Measurements from ENCODE around the gene MANSC4. TPM values are rescaled to one million over a fixed set of nuclear protein-coding genes. Genes with fewer than 3 reads are reported as not detected.
A peak's percentile ranks its signal among the peaks of the same experiment; 100 is the strongest.

The MANSC4 gene
- total RNA-seq, 4 donors from 2014 or later: not detected

DNA sequence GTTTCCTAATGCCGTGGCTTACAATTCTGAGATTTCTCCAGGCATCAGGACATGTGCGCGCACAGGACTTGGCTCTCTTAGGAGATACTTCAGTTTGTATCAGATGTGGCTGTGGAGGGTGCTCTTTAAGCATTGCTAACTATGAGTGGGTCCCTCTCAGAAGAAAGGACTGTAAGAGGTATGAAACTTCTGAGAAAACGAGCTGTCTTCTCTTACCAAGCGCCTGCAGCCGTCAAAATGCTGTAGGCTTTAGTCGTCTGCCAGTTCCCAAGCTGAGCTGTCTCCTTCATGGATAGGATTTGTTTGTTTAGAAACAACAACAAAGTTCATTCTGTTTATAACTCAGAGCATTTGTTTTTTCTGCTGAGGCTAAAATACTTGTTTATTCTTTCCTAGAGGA is 16.1 kb upstream of the MANSC4 start:
- no peaks in the 10 kb centered on the region for H3K4me1 ChIP-seq
- H3K9me3 ChIP-seq: no peaks in the 10 kb centered on the region
- ATAC-seq: no peak
- peaks cover 11 to 99% of the 10 kb centered on the region in 2 donors for H3K36me3 ChIP-seq
- no peaks in the 10 kb centered on the region for H3K27me3 ChIP-seq
- no peak overlapping the region for H3K27ac ChIP-seq
- no peak overlapping the region for H3K4me3 ChIP-seq
- 68 to 71% methylated on average over 4 to 7 of the region's 7 CpGs for WGBS, 2 donors (ENCODE audit: low coverage in 1 of 2)
- TF ChIP-seq CTCF (IDR thresholded peaks at IDR 0.05) (no peak), POLR2AphosphoS5 (IDR thresholded peaks at IDR 0.05) (no peak), EP300 (IDR thresholded peaks at IDR 0.05) (no peak), POLR2A (IDR thresholded peaks at IDR 0.05) (no peak)

DNA sequence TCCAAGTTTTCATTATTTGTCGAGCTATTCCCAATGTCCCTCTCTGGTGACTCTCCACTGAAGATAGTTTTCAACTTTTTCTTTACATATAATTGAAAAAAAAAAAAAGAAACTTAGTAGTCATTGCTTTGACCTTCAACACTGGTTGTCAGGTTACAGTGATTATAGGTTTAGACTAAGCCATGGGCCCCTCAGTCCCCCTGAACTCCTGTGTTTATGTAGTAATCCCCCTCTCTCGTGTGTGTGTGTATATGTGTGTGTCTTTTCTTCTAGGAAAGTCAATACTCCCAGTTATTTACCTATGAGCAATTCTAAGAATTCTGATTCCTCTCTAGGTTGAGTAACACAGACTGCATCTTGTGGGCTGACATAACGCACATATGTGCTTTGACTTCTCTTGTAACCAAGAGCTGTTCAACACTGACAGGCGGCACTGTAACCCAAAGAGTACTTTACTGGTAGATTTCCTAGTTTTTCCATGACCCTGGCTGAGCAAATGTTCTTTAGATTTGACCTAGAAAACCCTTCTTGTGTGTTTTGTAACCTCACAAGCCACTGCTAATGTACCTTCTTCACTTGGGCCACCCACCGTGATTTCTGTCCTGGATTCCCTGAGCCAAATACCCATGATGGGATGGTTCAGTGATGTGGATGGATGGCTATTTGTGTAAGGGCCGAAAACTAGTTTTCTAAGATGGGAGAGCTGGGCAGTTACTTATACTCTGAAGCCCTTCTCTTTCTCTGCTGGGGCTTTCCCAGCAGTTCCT is 15.0 kb upstream of the MANSC4 start:
- H3K4me3 ChIP-seq: no peak overlapping the region
- H3K9me3 ChIP-seq: no peaks in the 10 kb centered on the region
- peaks cover 11 to 91% of the 10 kb centered on the region in 2 donors for H3K36me3 ChIP-seq
- H3K27ac ChIP-seq: peak overlapping the region in 2 of 4 donors; percentile 0 to 8
- no peaks in the 10 kb centered on the region for H3K27me3 ChIP-seq
- no peaks in the 10 kb centered on the region for H3K4me1 ChIP-seq
- TF ChIP-seq EP300 (IDR thresholded peaks at IDR 0.05) (no peak), POLR2A (IDR thresholded peaks at IDR 0.05) (no peak), CTCF (IDR thresholded peaks at IDR 0.05) (no peak), POLR2AphosphoS5 (IDR thresholded peaks at IDR 0.05) (no peak)
- no peak for ATAC-seq
- WGBS, 2 donors (ENCODE audit: low coverage in 1 of 2): 66 to 79% methylated on average over 4 to 6 of the region's 6 CpGs

DNA sequence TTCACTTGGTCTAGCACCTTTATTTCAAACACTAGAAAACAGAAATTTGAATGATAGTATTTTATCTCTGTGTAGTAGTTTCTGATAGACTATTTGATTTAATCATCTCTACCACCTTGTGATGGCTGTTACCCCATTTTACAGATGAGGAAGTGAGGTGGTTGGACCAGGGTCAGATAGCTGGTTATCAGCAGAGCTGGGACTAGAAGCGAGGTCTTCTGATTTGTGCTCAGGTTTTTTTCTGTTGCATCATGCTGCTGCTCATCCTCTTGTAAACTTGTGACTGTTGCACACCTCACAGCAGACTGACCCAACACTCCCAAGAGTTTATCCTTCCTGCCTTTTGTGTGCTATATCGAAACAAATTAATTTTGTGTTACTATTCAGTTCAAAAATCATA is 10.1 kb upstream of the MANSC4 start:
- peaks cover 5 to 46% (median 5%) of the 10 kb centered on the region in 3 donors for H3K4me1 ChIP-seq
- WGBS, 2 donors (ENCODE audit: low coverage in 1 of 2): 87 to 100% methylated on average over 2 of the region's 2 CpGs

GRCh38 chr12:27787559-27787958 is 7.5 kb upstream of the MANSC4 start:
- 21 to 37% methylated on average over 2 of the region's 2 CpGs for WGBS, 2 donors (ENCODE audit: low coverage in 1 of 2)
- TF ChIP-seq POLR2AphosphoS5 (IDR thresholded peaks at IDR 0.05) (no peak), EP300 (IDR thresholded peaks at IDR 0.05) (no peak), POLR2A (IDR thresholded peaks at IDR 0.05) (no peak), CTCF (IDR thresholded peaks at IDR 0.05) (no peak)
- ATAC-seq: peak; percentile 29
- no peaks in the 10 kb centered on the region for H3K27me3 ChIP-seq
- H3K27ac ChIP-seq: peak overlapping the region in 3 of 4 donors; percentile 26 to 57 (median 46)
- H3K9me3 ChIP-seq: no peaks in the 10 kb centered on the region
- peaks cover 0 to 27% of the 10 kb centered on the region in 2 donors for H3K36me3 ChIP-seq
- H3K4me1 ChIP-seq: peaks cover 5 to 72% (median 8%) of the 10 kb centered on the region in 3 donors
- H3K4me3 ChIP-seq: no peak overlapping the region

More for the DNA sequence above, 10.1 kb upstream of the MANSC4 start:
- TF ChIP-seq POLR2AphosphoS5 (IDR thresholded peaks at IDR 0.05): no peak
- TF ChIP-seq CTCF (IDR thresholded peaks at IDR 0.05): no peak
- TF ChIP-seq POLR2A (IDR thresholded peaks at IDR 0.05): no peak
- TF ChIP-seq EP300 (IDR thresholded peaks at IDR 0.05): no peak
- no peak for ATAC-seq
- Histone ChIP-seq H3K36me3 (peaks cover 0 to 50% of the 10 kb centered on the region in 2 donors), H3K9me3 (no peaks in the 10 kb centered on the region), H3K27ac (no peak overlapping the region), H3K27me3 (no peaks in the 10 kb centered on the region), H3K4me3 (no peak overlapping the region)
